Gastroesophageal sphincter (tissue), 4 donors: ENCODE data around the gene NEK6. TPM values are rescaled to one million over a fixed set of nuclear protein-coding genes. Genes with fewer than 3 reads are reported as not detected.

Experiments
- ATAC-seq: fragments of 150-250 bp; one replicate; pipeline ENCODE4 v1.9.1; 2016; ENCODE audit warnings: mild to moderate bottlenecking, moderate library complexity
- H3K27ac ChIP-seq, 4 donors: fragments of 200-600 bp; sonication (generic) in 3 of 4; 1 replicate in 3 of 4; 2 replicates in 1 of 4; pipeline ENCODE4 v1.5.1; 2016 to 2019
- H3K27me3 ChIP-seq: fragments of 200-600 bp; sonication (generic); one replicate; pipeline ENCODE4 v1.5.1; 2019
- H3K36me3 ChIP-seq, 2 donors: fragments of 200-600 bp; sonication (generic); one replicate each; pipeline ENCODE4 v1.5.1; 2019; ENCODE audit warnings: control low read depth in 1 of 2
- H3K4me1 ChIP-seq, 3 donors: fragments of 200-600 bp; sonication (generic); 1 replicate in 2 of 3; 2 replicates in 1 of 3; pipeline ENCODE4 v1.5.1; 2016 to 2019; ENCODE audit warnings: control low read depth in 2 of 3
- H3K4me3 ChIP-seq, 2 donors: fragments of 200-600 bp; sonication (generic); one replicate each; pipeline ENCODE4 v1.5.1; 2019; ENCODE audit warnings: mild to moderate bottlenecking in 1 of 2, moderate library complexity in 1 of 2
- H3K9me3 ChIP-seq, 3 donors: fragments of 200-600 bp; sonication (generic); one replicate each; pipeline ENCODE4 v1.5.1; 2017 to 2019; ENCODE audit warnings: control low read depth in 2 of 3
- EP300 ChIP-seq: sonication (generic); formaldehyde crosslinking; IDR thresholded peaks from one replicate; pipeline ENCODE4 v1.6.1; 2017; ENCODE audit warnings: antibody characterized with exemption, mild to moderate bottlenecking
- POLR2A ChIP-seq, 2 donors: fragments of 450-650 bp; IDR thresholded peaks; one replicate each; pipeline ENCODE4 v1.6.1; 2017; ENCODE audit warnings: antibody characterized with exemption in 2 of 2, mild to moderate bottlenecking in 2 of 2, moderate library complexity in 1 of 2
- POLR2AphosphoS5 ChIP-seq: sonication (generic); formaldehyde crosslinking; IDR thresholded peaks from one replicate; pipeline ENCODE4 v1.6.1; 2017; ENCODE audit warnings: antibody characterized with exemption
- WGBS, 2 donors: methylation state at CpG; one replicate each; pipeline ENCODE4 v1.1.5; 2018; ENCODE audit warnings: low coverage in 1 of 2; 5-methylcytosine and 5-hydroxymethylcytosine counted together
- total RNA-seq, 4 donors: library from RNA; depleted of rRNA; stranded (reverse); fragments of >200 nt; gene quantifications; one replicate each; pipeline ENCODE4 v1.1.0, GENCODE V29; 2016
- TF ChIP-seq, protein P1 (sequence below), 4 experiments: fragments of 200-600 bp in 2 of 4; fragments of 450-650 bp in 2 of 4; sonication (generic) in 1 of 4; IDR thresholded peaks; one replicate each; pipeline ENCODE4 v1.5.1; 2017 to 2019; ENCODE audit warnings: antibody characterized with exemption in 4 of 4, mild to moderate bottlenecking in 2 of 4, moderate library complexity in 2 of 4

NEK6 gene
- total RNA-seq, 4 donors from 2014 or later, result 13.2 to 31.7 (median 19.3) TPM

DNA sequence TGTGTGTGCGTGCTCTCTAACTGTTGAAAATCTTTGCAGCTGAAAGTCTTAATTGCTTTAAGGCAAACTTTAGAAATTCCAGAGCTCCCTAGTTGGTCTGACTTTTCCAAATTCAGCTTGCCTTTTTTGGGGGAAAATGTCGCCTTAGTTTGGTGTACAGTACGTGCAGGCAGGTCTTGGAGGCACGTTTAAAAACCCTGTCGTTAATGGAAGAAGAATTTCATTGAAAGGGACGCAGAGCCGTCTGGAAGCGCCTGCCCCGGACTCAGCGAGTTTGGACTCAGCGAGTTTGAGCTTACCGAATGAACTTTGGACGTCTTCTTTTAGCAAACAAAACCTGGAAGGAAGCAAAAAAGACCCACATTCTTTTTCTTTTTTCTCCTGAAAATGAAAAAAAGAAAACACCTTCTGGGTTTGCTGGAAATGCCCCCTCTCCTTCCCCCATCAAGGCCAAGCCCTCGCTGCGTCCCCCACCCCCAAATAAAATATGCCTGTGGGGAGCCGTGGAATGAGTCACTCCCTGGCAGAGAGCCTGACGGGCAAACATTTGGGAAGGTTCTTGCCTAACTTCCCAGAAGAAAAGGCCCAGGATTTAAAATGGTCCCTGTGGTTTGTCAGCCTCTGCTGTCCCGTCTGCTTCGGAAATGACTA lies 1.5 kb downstream of the NEK6 start:
- Histone ChIP-seq H3K27ac (peak overlapping the region; percentile 80 to 90 (median 89)), H3K4me3 (peak overlapping the region; percentile 47 to 80), H3K9me3 (no peaks in the 10 kb centered on the region), H3K36me3 (peaks cover 0 to 4% of the 10 kb centered on the region in 2 donors), H3K27me3 (no peaks in the 10 kb centered on the region), H3K4me1 (peaks cover 0 to 72% (median 25%) of the 10 kb centered on the region in 3 donors)
- peak; percentile 69 for ATAC-seq
- WGBS, 2 donors, result 4 to 17% methylated on average over 13 to 19 of the region's 19 CpGs
- TF ChIP-seq POLR2AphosphoS5 (peak; percentile 97), POLR2A (IDR thresholded peaks at IDR 0.05) (peak in 1 of 2 donors; percentile 4), EP300 (no peak)

DNA sequence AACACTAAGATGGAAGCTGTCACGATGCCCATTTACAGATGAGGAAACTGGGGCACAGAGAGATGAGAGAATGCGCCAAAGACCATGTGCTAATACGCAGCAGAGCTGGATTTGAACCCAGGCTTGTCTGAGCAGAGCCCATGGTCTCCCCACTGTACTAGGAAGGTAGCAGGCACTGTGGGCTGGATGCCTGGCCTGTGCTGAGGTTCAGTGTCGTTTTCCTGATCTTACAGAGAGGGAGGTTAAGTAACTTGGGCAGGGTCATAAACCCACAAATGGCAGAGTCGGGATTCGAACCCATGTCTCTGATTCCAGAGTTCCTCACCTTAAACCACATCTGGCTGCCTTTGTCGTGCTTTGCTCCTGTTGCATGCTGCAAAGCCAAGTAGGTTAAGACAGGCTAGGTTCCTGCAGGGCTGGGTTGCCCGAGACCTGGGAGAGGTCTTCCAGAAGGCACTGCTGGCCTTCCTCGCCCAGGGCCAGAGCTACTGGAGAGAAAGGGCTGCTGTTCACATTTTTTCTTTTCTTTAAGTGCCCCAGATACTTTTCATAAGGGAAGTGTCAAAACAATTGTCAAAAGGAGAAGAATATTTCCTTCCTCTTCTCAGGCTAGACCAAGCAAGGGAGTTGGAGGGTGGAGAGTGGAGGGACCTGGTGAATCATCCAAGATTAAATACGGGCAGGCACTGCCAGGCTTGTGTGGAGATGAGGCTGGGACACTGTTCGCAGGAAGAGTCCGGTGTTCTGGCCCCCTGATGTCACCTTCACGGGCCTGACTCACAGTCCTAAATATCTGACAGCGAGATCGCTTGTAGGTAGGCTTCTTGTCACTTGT lies 3.2 kb downstream of the NEK6 start:
- 48 to 50% methylated on average over 7 of the region's 15 CpGs for WGBS, 2 donors
- no peaks in the 10 kb centered on the region for H3K9me3 ChIP-seq
- no peaks in the 10 kb centered on the region for H3K27me3 ChIP-seq
- H3K27ac ChIP-seq, result peak overlapping the region in 3 of 4 donors; percentile 89 to 90 (median 89)
- peaks cover 0 to 89% (median 25%) of the 10 kb centered on the region in 3 donors for H3K4me1 ChIP-seq
- no peak overlapping the region for H3K4me3 ChIP-seq
- peak; percentile 17 for ATAC-seq
- TF ChIP-seq EP300 (no peak), POLR2AphosphoS5 (peak; percentile 73)
- peaks cover 0 to 4% of the 10 kb centered on the region in 2 donors for H3K36me3 ChIP-seq

DNA sequence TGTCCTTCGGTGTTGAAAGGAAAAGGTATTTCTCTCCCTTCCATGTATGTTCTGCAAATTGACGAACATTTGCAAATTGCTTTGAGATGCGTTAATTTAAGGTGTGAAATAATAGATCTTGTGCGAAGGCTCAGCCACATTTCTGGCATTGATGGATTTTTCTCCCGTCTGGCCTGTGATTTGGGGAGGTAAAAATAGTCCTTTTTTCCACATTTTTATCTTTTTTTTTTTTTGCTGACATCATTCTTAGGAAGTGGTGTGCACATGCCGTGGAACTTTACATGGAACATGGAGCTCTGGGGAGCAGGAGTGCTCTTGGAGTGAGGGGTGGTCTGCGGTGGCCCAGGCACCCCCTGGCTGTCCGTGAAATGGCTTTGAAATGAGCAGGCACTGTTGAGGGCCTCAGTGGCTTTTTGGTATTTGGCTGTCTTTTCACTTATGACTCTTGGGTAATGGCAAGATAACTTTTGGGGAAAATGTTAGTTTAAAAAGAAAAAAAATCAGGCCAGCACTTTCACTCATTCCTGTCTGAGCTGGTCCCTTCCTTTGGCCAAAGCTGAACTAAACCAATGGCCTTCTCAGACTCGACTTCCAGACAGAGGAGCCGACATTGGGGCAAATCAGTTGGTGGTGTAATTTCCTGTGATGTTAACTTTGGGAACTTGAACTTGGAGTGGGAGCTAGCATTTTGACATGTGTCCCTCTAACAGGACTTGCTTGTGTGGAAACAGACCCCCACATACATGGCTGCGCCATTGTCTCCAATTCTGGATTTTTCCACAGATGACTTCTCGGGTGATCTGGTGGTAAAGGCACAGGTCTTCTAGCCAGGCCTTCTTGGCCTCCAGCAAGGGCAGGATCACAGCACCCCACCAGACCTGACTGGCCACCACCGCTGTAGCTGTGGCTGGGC lies 4.2 kb downstream of the NEK6 start:
- Histone ChIP-seq H3K9me3 (no peaks in the 10 kb centered on the region), H3K36me3 (peaks cover 0 to 4% of the 10 kb centered on the region in 2 donors), H3K27ac (peak overlapping the region in 3 of 4 donors; percentile 89 to 90 (median 89)), H3K27me3 (no peaks in the 10 kb centered on the region), H3K4me3 (no peak overlapping the region), H3K4me1 (peaks cover 0 to 95% (median 30%) of the 10 kb centered on the region in 3 donors)
- 62 to 90% methylated on average over 7 to 9 of the region's 13 CpGs for WGBS, 2 donors
- no peak for TF ChIP-seq POLR2A (IDR thresholded peaks at IDR 0.05)
- no peak for TF ChIP-seq POLR2AphosphoS5
- TF ChIP-seq, protein P1, sequence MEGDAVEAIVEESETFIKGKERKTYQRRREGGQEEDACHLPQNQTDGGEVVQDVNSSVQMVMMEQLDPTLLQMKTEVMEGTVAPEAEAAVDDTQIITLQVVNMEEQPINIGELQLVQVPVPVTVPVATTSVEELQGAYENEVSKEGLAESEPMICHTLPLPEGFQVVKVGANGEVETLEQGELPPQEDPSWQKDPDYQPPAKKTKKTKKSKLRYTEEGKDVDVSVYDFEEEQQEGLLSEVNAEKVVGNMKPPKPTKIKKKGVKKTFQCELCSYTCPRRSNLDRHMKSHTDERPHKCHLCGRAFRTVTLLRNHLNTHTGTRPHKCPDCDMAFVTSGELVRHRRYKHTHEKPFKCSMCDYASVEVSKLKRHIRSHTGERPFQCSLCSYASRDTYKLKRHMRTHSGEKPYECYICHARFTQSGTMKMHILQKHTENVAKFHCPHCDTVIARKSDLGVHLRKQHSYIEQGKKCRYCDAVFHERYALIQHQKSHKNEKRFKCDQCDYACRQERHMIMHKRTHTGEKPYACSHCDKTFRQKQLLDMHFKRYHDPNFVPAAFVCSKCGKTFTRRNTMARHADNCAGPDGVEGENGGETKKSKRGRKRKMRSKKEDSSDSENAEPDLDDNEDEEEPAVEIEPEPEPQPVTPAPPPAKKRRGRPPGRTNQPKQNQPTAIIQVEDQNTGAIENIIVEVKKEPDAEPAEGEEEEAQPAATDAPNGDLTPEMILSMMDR (IDR thresholded peaks at IDR 0.05), result no peak
- no peak for TF ChIP-seq EP300
- no peak for ATAC-seq

DNA sequence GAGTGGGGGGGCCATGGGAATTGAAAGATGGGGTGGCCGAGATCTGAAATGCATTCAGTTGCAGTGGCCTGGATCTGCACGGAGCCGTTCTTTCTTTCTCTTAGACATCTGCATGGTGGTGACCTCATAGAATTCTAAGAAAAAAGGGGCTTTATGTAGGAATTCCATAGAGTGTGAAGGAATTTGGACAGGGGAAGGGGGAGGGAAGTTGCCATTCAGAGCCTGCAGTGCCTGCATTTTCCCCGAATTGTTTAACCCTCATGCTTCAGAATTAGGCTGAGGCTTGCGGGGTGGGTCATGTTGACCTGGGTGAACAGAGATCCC lies 4.9 kb downstream of the NEK6 start:
- H3K27ac ChIP-seq, result peak overlapping the region in 3 of 4 donors; percentile 89 to 90 (median 89)
- H3K36me3 ChIP-seq, result peaks cover 0 to 4% of the 10 kb centered on the region in 2 donors
- no peak overlapping the region for H3K4me3 ChIP-seq
- peaks cover 0 to 95% (median 34%) of the 10 kb centered on the region in 3 donors for H3K4me1 ChIP-seq
- no peak for TF ChIP-seq POLR2AphosphoS5
- no peak for TF ChIP-seq EP300
- TF ChIP-seq POLR2A (IDR thresholded peaks at IDR 0.05), result no peak
- TF ChIP-seq, protein P1 (IDR thresholded peaks at IDR 0.05), result no peak
- 68 to 94% methylated on average over 2 to 4 of the region's 5 CpGs for WGBS, 2 donors
- no peaks in the 10 kb centered on the region for H3K9me3 ChIP-seq
- ATAC-seq, result no peak
- no peaks in the 10 kb centered on the region for H3K27me3 ChIP-seq

DNA sequence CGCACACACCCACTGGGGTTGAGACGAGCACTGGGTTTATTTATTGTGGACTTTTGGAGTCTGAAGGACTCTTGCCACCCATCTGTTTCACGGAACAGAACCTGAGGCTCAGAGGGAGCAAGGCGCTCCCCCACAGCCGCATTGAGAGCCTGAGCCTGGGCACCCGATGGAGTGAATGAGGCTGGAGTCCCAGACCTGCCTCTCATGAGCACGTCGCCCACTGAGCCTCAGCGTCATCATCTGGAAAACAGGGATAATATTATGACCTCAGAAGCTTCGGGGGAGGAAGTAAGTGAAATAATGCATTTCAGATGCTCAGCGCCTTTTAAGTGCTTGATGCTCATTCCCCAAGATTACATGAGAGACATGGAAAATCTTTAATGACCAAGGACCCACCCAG lies 5.5 kb downstream of the NEK6 start:
- H3K9me3 ChIP-seq, result no peaks in the 10 kb centered on the region
- WGBS, 2 donors, result 87 to 98% methylated on average over 3 to 7 of the region's 11 CpGs
- peaks cover 0 to 4% of the 10 kb centered on the region in 2 donors for H3K36me3 ChIP-seq
- H3K27ac ChIP-seq, result peak overlapping the region in 2 of 4 donors; percentile 22 to 90
- ATAC-seq, result no peak
- H3K4me3 ChIP-seq, result no peak overlapping the region
- TF ChIP-seq, protein P1 (IDR thresholded peaks at IDR 0.05), result no peak
- no peak for TF ChIP-seq POLR2AphosphoS5
- TF ChIP-seq EP300, result no peak
- TF ChIP-seq POLR2A (IDR thresholded peaks at IDR 0.05), result no peak
- H3K4me1 ChIP-seq, result peaks cover 0 to 100% (median 37%) of the 10 kb centered on the region in 3 donors
- no peaks in the 10 kb centered on the region for H3K27me3 ChIP-seq
